IPS-18a (cell line): Measurements from ENCODE around the gene KCNG2.
"Not testable (repeated sequence)": the region's sequence is repeated elsewhere in the genome, so short reads cannot be mapped to it uniquely, and the experiment has no call there.

Source experiments
- H3K27ac ChIP-seq: one replicate; pipeline ENCODE4 v1.5.1; 2013; ENCODE audit warnings: low read length
- H3K27me3 ChIP-seq: one replicate; pipeline ENCODE4 v1.6.1; 2013; ENCODE audit warnings: mild to moderate bottlenecking, low read length; ENCODE audit not compliant: control insufficient read depth, insufficient read depth
- H3K36me3 ChIP-seq: one replicate; pipeline ENCODE4 v1.6.1; 2013; ENCODE audit warnings: low read depth, low read length; ENCODE audit not compliant: control insufficient read depth
- H3K4me1 ChIP-seq: one replicate; pipeline ENCODE4 v1.6.1; 2013; ENCODE audit warnings: low read depth, low read length; ENCODE audit not compliant: control insufficient read depth
- H3K4me3 ChIP-seq: one replicate; pipeline ENCODE4 v1.5.1; 2013; ENCODE audit warnings: low read length
- H3K9ac ChIP-seq: one replicate; pipeline ENCODE4 v1.6.1; 2013; ENCODE audit warnings: mild to moderate bottlenecking, low read length, moderate library complexity
- H3K9me3 ChIP-seq: one replicate; pipeline ENCODE4 v1.6.1; 2013; ENCODE audit warnings: low read depth, low read length; ENCODE audit not compliant: control insufficient read depth

Gene KCNG2

GRCh38 chr18:79864955-79865354, 67.2 kb downstream of the KCNG2 start:
- H3K27ac ChIP-seq, H3K4me3 ChIP-seq, H3K9ac ChIP-seq, H3K27me3 ChIP-seq, H3K36me3 ChIP-seq, H3K9me3 ChIP-seq, H3K4me1 ChIP-seq: not testable (repeated sequence)

- H3K27ac ChIP-seq, H3K9ac ChIP-seq: not testable (repeated sequence)
Observed at GRCh38 chr18:79865951-79866350, 68.2 kb downstream of the KCNG2 start.

GRCh38 chr18:79866889-79867574, 69.3 kb downstream of the KCNG2 start:
- no peak overlapping the region for H3K4me3 ChIP-seq

More at GRCh38 chr18:79865951-79866350, 68.2 kb downstream of the KCNG2 start:
- H3K9me3 ChIP-seq, H3K36me3 ChIP-seq, H3K4me3 ChIP-seq, H3K27me3 ChIP-seq, H3K4me1 ChIP-seq: not testable (repeated sequence)

GRCh38 chr18:79867666-79868065, 69.9 kb downstream of the KCNG2 start:
- Histone ChIP-seq H3K27me3 (no peaks in the 10 kb centered on the region), H3K9me3 (no peaks in the 10 kb centered on the region), H3K9ac (no peak overlapping the region), H3K4me3 (no peak overlapping the region), H3K27ac (no peak overlapping the region), H3K36me3 (no peaks in the 10 kb centered on the region), H3K4me1 (no peaks in the 10 kb centered on the region)

More at GRCh38 chr18:79866889-79867574, 69.3 kb downstream of the KCNG2 start:
- no peaks in the 10 kb centered on the region for H3K36me3 ChIP-seq
- H3K9me3 ChIP-seq, result no peaks in the 10 kb centered on the region
- H3K27me3 ChIP-seq, result no peaks in the 10 kb centered on the region
- H3K27ac ChIP-seq, result no peak overlapping the region
- no peak overlapping the region for H3K9ac ChIP-seq
- no peaks in the 10 kb centered on the region for H3K4me1 ChIP-seq

DNA sequence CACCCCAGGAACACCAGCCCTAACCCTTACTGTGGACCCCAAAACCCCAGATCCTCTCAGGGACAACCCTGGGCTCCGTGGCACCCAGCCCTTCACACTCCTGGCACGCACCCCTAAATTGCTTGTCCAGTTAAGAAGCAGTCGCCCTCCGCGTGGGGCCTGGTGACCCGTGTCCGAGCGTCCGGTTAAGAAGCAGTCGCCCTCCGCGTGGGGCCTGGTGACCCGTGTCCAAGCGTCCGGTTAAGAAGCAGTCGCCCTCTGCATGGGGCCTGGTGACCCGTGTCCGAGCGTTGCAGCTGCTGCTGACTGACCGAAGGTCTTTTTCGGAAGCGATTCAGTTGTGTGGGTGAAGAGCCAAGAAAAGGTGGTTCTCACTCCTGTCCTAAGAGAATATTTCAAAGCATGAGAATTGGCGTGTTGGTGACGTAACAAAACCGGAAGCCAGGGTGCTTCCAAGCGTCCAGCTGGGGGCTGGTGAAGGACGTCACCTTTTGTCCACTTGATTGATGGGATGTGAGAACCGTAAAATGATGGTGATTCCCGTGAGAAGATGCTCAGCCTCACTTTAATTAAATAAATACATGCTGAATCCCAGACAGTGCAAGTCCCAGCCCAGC, 70.5 kb downstream of the KCNG2 start:
- Histone ChIP-seq H3K4me3 (no peak overlapping the region), H3K9me3 (no peaks in the 10 kb centered on the region), H3K9ac (no peak overlapping the region), H3K4me1 (no peaks in the 10 kb centered on the region), H3K27me3 (no peaks in the 10 kb centered on the region), H3K36me3 (no peaks in the 10 kb centered on the region), H3K27ac (no peak overlapping the region)

DNA sequence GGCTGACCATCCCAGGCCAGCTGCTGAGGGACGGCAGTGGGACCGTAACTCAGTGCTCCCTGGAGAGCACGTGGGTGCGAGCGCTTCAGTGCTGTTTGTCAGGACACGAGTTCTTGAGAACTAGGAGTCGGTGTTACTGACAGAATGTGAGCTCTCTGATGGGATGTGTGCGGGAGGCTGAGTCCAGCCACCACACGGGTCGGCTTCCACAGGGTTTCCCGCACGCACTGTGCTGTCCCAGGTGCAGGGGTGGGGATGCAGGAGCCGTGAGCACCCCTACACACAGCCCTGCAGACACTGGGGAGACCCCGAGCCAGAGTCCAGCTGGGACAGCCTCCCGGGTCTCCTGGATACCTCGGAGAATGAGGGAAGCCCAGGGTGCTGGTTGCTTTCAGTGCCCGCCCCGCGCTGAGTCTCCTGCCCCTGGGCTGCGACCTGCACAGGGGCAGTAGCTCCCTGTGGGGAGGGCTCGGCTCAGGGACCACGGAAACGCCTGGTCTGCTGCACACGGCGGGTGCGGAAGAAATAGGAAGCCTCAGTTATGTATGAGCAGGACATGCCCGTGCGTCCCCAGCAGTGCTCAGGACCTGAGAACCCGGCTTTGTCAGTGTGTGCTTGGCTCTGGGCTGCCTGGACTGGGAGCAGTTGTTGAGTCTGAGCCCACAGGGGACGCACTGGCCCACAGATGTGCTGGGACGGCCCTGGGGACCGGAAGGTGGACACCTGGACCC, 71.2 kb downstream of the KCNG2 start:
- Histone ChIP-seq H3K27ac (no peak overlapping the region), H3K9me3 (no peaks in the 10 kb centered on the region), H3K36me3 (no peaks in the 10 kb centered on the region)

GRCh38 chr18:79869591-79870300, 72.0 kb downstream of the KCNG2 start:
- H3K36me3 ChIP-seq, result no peaks in the 10 kb centered on the region
- no peaks in the 10 kb centered on the region for H3K9me3 ChIP-seq
- no peaks in the 10 kb centered on the region for H3K27me3 ChIP-seq
- H3K4me1 ChIP-seq, result no peaks in the 10 kb centered on the region
- H3K9ac ChIP-seq, result no peak overlapping the region
- H3K27ac ChIP-seq, result no peak overlapping the region
- no peak overlapping the region for H3K4me3 ChIP-seq

More for the DNA sequence above, 71.2 kb downstream of the KCNG2 start:
- H3K27me3 ChIP-seq, result no peaks in the 10 kb centered on the region
- no peak overlapping the region for H3K4me3 ChIP-seq
- no peaks in the 10 kb centered on the region for H3K4me1 ChIP-seq
- H3K9ac ChIP-seq, result no peak overlapping the region

- H3K36me3 ChIP-seq, result no peaks in the 10 kb centered on the region
- H3K27ac ChIP-seq, result no peak overlapping the region
- H3K4me3 ChIP-seq, result no peak overlapping the region
- H3K9me3 ChIP-seq, result no peaks in the 10 kb centered on the region
- no peak overlapping the region for H3K9ac ChIP-seq
- no peaks in the 10 kb centered on the region for H3K27me3 ChIP-seq
- H3K4me1 ChIP-seq, result no peaks in the 10 kb centered on the region
Observed at GRCh38 chr18:79870301-79871025, 72.7 kb downstream of the KCNG2 start.

GRCh38 chr18:79871026-79871390, 73.3 kb downstream of the KCNG2 start:
- Histone ChIP-seq H3K4me3 (no peak overlapping the region), H3K27ac (no peak overlapping the region), H3K9ac (no peak overlapping the region), H3K36me3 (no peaks in the 10 kb centered on the region), H3K27me3 (no peaks in the 10 kb centered on the region), H3K9me3 (no peaks in the 10 kb centered on the region), H3K4me1 (no peaks in the 10 kb centered on the region)

- H3K9ac ChIP-seq, result no peak overlapping the region
- no peak overlapping the region for H3K4me3 ChIP-seq
- H3K27ac ChIP-seq, result no peak overlapping the region
Observed at GRCh38 chr18:79871481-79872091, 73.8 kb downstream of the KCNG2 start.

More at GRCh38 chr18:79871481-79872091, 73.8 kb downstream of the KCNG2 start:
- Histone ChIP-seq H3K9me3 (no peaks in the 10 kb centered on the region), H3K36me3 (no peaks in the 10 kb centered on the region), H3K4me1 (no peaks in the 10 kb centered on the region), H3K27me3 (no peaks in the 10 kb centered on the region)
